ENCODE data around the gene DPF3.
A peak's percentile ranks its signal among the peaks of the same experiment; 100 is the strongest.

Gene DPF3

DNA sequence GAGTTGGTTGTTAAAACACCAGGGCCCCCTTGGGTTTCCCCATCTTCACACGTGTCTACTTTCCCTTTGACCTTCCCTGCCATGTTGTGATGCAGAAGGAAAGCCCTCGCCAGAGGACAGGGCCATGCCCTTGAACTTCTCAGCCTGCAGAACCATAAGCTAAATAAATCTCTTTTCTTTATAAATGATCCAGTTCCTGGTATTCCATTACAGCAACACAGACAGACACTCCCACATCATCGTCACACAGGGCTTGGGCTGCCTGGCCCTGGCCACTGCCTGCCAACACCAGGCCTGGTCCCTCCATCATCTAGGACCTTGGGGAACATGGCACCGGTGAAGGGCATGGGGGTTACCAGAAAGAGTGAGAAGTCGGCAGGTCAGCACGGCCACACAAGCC, 84.8 kb downstream of the DPF3 start:
- TF ChIP-seq, protein P1, sequence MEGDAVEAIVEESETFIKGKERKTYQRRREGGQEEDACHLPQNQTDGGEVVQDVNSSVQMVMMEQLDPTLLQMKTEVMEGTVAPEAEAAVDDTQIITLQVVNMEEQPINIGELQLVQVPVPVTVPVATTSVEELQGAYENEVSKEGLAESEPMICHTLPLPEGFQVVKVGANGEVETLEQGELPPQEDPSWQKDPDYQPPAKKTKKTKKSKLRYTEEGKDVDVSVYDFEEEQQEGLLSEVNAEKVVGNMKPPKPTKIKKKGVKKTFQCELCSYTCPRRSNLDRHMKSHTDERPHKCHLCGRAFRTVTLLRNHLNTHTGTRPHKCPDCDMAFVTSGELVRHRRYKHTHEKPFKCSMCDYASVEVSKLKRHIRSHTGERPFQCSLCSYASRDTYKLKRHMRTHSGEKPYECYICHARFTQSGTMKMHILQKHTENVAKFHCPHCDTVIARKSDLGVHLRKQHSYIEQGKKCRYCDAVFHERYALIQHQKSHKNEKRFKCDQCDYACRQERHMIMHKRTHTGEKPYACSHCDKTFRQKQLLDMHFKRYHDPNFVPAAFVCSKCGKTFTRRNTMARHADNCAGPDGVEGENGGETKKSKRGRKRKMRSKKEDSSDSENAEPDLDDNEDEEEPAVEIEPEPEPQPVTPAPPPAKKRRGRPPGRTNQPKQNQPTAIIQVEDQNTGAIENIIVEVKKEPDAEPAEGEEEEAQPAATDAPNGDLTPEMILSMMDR (IDR thresholded peaks at IDR 0.05; ENCODE audit: insufficient read depth, low read depth, low read length, missing control alignments) = no peak
- H3K4me3 ChIP-seq (ENCODE audit: low read length) = no peak overlapping the region
- DNase-seq (ENCODE audit: low read depth) = no peak

DNA sequence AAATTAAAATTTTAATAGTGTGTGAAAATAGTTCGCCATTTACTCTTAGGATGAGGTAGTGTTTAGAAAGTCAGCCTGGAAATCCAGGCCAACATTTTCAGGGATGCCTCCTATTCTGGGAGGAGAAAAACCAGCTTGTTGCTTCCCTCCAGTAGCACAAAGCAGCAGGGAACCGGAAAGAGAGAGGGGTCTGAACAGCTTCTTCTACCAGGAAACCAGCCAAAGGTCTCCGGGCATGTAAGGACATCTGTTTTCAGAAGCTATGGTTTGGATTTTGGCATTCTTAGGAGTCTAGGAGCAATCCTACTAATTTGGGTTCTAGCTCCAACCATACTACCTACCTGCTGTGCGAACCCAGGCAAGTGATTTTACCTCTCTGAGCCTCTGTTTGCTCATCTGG, 85.3 kb downstream of the DPF3 start:
- TF ChIP-seq, protein P1 (IDR thresholded peaks at IDR 0.05; ENCODE audit: insufficient read depth, low read depth, low read length, missing control alignments) = no peak
- no peak for DNase-seq (ENCODE audit: low read depth)
- H3K4me3 ChIP-seq (ENCODE audit: low read length) = no peak overlapping the region

DNA sequence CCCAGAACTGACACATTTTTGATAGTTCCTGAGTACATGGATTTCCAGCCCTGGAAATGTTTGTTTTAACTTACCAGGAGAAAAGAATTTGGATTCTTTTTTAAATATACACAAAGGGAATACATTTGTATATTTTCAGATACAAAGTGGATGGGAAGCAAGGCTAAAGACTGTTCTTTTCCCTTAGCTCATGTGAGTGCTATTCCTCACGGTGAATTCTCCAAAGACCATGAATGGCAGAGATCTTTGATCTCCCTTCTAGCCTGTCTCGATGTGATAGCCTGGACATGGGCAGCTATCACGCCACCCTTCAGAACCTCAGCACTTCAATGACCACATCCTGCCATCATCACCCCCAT, 91.3 kb downstream of the DPF3 start:
- H3K4me3 ChIP-seq (ENCODE audit: low read length) = no peak overlapping the region
- TF ChIP-seq, protein P1 (IDR thresholded peaks at IDR 0.05; ENCODE audit: insufficient read depth, low read depth, low read length, missing control alignments) = no peak
- DNase-seq (ENCODE audit: low read depth) = no peak

- peak; percentile 64 for DNase-seq (ENCODE audit: low read depth)
- no peak overlapping the region for H3K4me3 ChIP-seq (ENCODE audit: low read length)
- TF ChIP-seq, protein P1 (IDR thresholded peaks at IDR 0.05; ENCODE audit: insufficient read depth, low read depth, low read length, missing control alignments) = no peak
Observed at GRCh38 chr14:72801836-72802587, 91.9 kb downstream of the DPF3 start.

DNA sequence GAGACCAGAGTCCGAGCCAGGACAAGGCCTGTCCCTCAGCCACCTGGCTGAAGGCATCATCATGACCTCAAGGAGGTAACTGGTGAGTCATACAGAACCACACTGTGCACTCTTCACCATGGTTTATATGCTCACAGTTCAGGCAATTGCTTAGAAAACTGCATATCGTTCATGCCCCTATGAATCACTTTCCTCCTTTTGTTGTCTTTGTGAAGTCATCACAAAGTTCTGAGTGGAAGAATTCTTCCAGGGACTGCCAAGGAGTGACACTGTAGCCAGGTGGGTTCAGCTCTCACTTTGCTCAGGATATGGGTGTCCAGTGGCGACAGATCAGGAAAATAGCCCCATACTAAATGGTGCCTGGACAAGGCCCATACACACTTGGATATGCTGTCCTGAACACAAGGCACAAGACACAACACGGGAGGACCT, 92.5 kb downstream of the DPF3 start:
- TF ChIP-seq, protein P1 (IDR thresholded peaks at IDR 0.05; ENCODE audit: insufficient read depth, low read depth, low read length, missing control alignments) = no peak
- peak; percentile 93 for DNase-seq (ENCODE audit: low read depth)
- no peak overlapping the region for H3K4me3 ChIP-seq (ENCODE audit: low read length)

GRCh38 chr14:72800848-72801370, 93.0 kb downstream of the DPF3 start:
- no peak overlapping the region for H3K4me3 ChIP-seq (ENCODE audit: low read length)
- DNase-seq (ENCODE audit: low read depth) = no peak
- TF ChIP-seq, protein P1 (IDR thresholded peaks at IDR 0.05; ENCODE audit: insufficient read depth, low read depth, low read length, missing control alignments) = no peak

DNA sequence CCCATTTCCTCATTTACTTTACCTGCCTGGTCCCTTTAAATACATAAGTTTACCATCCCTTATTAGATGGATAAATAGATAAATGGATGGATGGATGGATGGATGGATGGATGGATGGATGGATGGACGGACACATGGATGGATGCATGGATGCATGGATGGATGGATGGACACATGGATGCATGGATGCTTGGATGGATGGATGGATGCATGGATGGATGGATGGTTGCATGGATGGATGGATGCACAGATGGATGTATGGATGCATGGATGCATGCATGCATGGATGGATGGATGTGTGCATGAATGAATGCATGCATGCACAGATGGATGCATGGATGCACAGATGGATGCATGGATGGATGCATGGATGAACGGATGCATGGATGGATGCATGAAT, 93.6 kb downstream of the DPF3 start:
- TF ChIP-seq, protein P1 (IDR thresholded peaks at IDR 0.05; ENCODE audit: insufficient read depth, low read depth, low read length, missing control alignments) = no peak
- DNase-seq (ENCODE audit: low read depth) = no peak
- no peak overlapping the region for H3K4me3 ChIP-seq (ENCODE audit: low read length)
